ENCODE results near the gene PTPN13. TPM values are rescaled to one million over a fixed set of nuclear protein-coding genes. Genes with fewer than 3 reads are reported as not detected.

The PTPN13 gene
- total RNA-seq, 1 experiment from 2014 or later, result 12.5 TPM

GRCh38 chr4:86706923-86707597, 112.9 kb downstream of the PTPN13 start:
- H3K9me3 ChIP-seq (ENCODE audit: control insufficient read depth, insufficient read depth, low read depth, low read length), result no peaks in the 10 kb centered on the region
- no peaks in the 10 kb centered on the region for H3K4me1 ChIP-seq (ENCODE audit: control insufficient read depth, insufficient read depth, low read length)
- in situ Hi-C loops (cut with HindIII; ENCODE audit: low pct_unique_long_range_greater_than_20kb, low sequenced_read_pairs) (no loop called here), intact Hi-C loops (cut with micrococcal nuclease; ENCODE audit: unreplicated experiment) (no loop called here)
- no peak overlapping the region for H3K4me3 ChIP-seq (ENCODE audit: low read depth in 2 of 2, low read length in 2 of 2)
- no peaks in the 10 kb centered on the region for H3K27me3 ChIP-seq (ENCODE audit: control insufficient read depth, insufficient read depth, low read length)
- no peak for DNase-seq (ENCODE audit: low read depth, low spot score)
- H3K36me3 ChIP-seq (ENCODE audit: control insufficient read depth, insufficient read depth, low read length), result no peaks in the 10 kb centered on the region
- no peak overlapping the region for H3K27ac ChIP-seq (ENCODE audit: low read length)
- ChIA-PET POLR2A (no interaction called here), CTCF (no interaction called here)
- BruUV-seq (replicated peaks), result no TSS peak
- no peak for ATAC-seq
- TF ChIP-seq TCF7L2 (IDR thresholded peaks at IDR 0.05; ENCODE audit: low read depth, low read length), result no peak
- TF ChIP-seq SIN3A (IDR thresholded peaks at IDR 0.05; ENCODE audit: borderline replicate concordance, insufficient read depth, low read depth, low read length), result no peak
- no peak for TF ChIP-seq CTCF (IDR thresholded peaks at IDR 0.05)
- TF ChIP-seq REST (IDR thresholded peaks at IDR 0.05; ENCODE audit: insufficient read depth in 1 of 2, low read depth in 2 of 2, low read length in 1 of 2), result no peak
- TF ChIP-seq POLR2AphosphoS5 (IDR thresholded peaks at IDR 0.05; ENCODE audit: low read depth, low read length), result no peak

GRCh38 chr4:86717651-86718050, 123.5 kb downstream of the PTPN13 start:
- TF ChIP-seq POLR2AphosphoS5 (IDR thresholded peaks at IDR 0.05; ENCODE audit: low read depth, low read length) (no peak), CTCF (IDR thresholded peaks at IDR 0.05) (no peak), TCF7L2 (IDR thresholded peaks at IDR 0.05; ENCODE audit: low read depth, low read length) (no peak), SIN3A (IDR thresholded peaks at IDR 0.05; ENCODE audit: borderline replicate concordance, insufficient read depth, low read depth, low read length) (no peak), REST (IDR thresholded peaks at IDR 0.05; ENCODE audit: insufficient read depth in 1 of 2, low read depth in 2 of 2, low read length in 1 of 2) (no peak)
- Histone ChIP-seq H3K4me1 (ENCODE audit: control insufficient read depth, insufficient read depth, low read length) (no peaks in the 10 kb centered on the region), H3K27ac (ENCODE audit: low read length) (no peak overlapping the region), H3K4me3 (ENCODE audit: low read depth in 2 of 2, low read length in 2 of 2) (no peak overlapping the region), H3K36me3 (ENCODE audit: control insufficient read depth, insufficient read depth, low read length) (no peaks in the 10 kb centered on the region), H3K27me3 (ENCODE audit: control insufficient read depth, insufficient read depth, low read length) (no peaks in the 10 kb centered on the region), H3K9me3 (ENCODE audit: control insufficient read depth, insufficient read depth, low read depth, low read length) (no peaks in the 10 kb centered on the region)
- ATAC-seq (no peak), DNase-seq (ENCODE audit: low read depth, low spot score) (no peak)
- intact Hi-C loops (cut with micrococcal nuclease; ENCODE audit: unreplicated experiment) (no loop called here), in situ Hi-C loops (cut with HindIII; ENCODE audit: low pct_unique_long_range_greater_than_20kb, low sequenced_read_pairs) (no loop called here)
- ChIA-PET POLR2A (interaction anchor here (0.5 kb wide), 1 partner anchor 121 kb away, joined by 4 read pairs; no protein-coding TSS in a partner anchor), CTCF (no interaction called here)
- no TSS peak for BruUV-seq (replicated peaks)

Data from Panc1 (cell line).